SIG-M5 treated with dmso at 0.1 percent for 504 hours (cell line): ENCODE results near the gene ZBTB20.

ENCODE experiments used
- DNase-seq: peaks from one replicate; lab custom pipeline; 2025; ENCODE audit not compliant: unreplicated experiment; lab: John Stamatoyannopoulos, UW

The ZBTB20 gene

DNA sequence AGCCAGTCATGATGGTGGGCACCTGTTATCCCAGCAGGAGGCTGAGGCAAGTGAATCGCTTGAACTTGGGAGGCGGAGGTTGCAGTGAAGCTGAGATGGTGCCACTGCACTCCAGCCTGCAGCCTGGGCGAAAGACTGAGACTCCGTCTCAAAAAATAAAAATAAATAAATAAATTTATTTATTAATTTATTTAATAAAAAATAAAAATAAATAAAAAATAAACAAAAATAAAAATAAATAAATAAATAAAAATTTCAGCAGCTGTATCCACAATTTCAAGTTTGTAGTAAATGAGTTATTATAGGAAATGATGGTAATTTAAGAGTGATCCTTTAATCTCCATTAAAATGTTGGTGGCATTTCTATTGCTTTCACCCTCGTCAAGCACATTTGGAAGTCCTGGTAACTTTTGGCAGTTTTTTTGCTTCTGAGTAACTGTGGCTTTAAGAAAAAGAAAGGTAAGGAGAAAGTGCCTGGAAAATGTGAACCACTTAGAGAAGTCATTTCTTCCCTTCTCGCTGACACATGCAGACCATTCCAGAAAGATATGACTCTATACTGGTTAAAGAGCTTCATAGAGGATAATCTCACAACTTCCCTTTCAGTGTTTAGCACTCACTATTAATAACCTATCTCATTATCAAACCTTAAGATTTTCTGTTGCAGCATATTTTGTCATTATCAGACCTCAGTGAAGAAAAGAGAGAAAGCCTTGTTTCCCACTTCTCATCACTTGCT lies 556.6 kb downstream of the ZBTB20 start:
- no peak for DNase-seq

DNA sequence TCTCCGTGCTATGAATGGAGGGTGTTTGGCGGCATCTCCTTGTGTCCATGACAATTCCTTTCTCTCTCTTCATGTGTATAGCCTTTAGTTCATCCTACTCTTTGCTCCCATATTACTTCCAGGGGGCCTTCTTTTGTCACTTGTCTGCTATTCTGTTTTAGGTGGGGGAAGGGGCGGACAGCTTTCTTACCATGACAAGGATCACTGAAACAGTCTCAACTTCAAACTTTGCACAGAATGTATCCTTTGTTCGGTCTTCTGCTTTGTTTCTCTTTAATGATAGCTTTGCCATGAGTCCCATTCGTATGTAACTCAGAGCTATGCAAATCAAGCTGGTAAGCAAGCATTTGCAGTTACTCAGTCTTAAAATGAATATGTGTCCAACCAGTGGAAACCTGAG lies 559.1 kb downstream of the ZBTB20 start:
- no peak for DNase-seq

DNA sequence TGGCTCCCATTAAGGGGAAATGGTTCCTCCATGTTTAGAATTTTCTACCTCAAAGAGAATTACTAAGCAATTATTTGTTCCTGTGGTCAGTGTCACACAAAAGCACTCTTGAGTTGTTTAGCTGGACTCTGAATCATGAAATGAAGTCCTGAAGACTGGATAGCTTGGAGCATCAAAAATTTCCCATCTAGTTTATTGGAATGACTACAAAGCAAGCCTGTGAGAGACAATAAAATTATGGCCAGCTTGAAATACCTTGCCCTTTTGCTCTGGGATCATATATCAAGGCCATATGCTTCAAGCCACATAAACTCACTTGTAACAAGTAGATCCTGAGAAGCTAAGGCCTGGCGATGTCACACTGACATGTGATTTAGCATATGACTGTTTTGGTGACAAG lies 561.0 kb downstream of the ZBTB20 start:
- DNase-seq = no peak

DNA sequence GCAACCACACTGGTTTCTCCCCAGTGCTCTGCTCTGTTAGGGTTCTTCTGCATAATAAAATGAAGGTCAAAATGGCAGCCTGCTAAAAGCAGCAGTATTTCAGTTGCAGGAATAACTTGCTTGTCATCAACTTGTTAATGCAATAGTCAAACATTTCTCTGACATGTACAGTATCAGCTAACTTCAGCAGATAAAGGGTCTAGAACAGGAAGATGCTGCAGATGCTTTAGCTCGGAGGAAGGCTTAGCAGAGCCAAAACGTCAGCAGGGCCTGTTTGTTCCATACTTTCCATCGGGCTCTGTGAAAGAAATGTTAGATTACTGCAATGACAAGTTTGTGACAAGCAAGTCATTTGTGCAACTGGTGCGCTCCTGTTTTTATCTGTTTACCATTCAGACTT lies 561.4 kb downstream of the ZBTB20 start:
- DNase-seq = no peak

DNA sequence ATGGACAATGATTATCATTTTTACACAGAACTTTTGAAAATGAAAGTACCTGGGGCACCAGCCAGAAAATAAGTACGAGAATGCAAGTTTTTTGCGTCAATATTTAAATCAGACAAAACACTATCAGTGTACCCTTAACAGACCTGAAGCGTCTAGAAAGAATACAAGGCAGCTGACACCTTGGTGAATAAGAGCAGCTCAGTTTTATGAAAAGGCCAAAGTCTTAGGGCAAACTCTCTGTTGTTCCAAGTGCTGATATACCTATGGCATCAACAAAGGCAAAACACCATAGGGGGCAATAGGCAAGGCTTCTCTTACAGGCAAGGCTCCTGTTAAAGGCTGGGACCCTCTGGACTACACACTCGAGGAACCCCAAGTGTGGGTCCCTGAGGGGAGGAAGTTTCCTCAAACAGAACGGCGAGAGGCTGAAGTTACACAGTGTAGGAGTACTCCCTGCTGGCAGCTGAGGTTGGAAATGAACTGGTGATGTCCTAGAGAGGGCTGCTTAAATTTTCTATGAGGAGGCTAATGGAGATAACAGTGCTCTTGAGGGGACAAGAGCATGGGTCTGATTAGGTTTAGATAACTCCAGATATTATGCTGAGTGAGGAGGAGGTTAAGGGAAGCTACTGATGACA lies 562.2 kb downstream of the ZBTB20 start:
- no peak for DNase-seq

DNA sequence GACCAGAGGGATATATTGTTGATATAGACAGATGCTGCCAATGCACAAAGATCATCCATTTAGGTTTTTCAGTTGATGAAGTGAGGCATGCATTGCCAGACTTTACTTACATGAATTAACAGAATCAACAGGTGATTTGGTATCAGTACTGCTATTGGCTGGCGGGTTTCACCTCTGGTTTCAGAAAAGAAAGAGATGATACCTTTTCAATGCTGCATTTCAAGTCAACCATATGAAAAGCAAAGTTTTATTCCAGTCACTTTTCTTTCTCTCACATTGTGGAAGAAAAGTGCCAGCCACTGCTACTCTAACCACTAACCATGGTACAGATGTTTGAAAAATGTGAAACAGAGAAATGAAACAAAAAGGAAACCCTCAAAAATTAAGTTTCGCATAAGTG lies 564.2 kb downstream of the ZBTB20 start:
- no peak for DNase-seq

DNA sequence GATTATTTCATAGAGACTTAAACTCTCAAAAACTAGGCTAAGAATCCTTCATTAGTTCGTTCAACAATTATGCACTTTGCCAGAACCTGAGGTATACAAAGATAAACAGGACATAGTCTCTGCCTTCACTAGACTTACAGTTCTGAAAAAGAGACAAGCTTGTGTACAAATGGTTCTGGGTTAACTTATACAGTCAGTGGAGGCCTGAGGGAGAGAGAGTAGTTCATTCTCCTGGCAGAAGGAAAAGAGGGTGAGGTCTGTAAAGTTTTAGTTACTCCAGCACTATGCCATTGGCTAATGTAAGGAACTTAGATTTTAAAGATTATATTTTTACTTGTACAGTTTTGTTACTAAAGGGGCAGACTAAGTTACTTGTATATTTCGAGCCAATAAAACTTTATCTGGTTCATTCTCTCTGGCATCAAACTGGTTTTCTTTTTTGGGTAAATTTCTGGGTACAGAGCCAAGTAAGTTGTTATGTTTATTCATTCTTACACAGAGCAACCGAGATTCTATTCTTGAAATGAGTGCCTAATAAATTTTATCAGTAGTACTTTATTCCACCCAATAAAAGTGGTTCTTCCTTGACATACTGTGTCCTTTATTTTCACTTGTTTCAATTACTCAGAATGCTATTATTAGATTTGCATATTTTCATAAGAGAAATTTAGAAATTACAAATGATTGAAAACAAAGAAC lies 574.6 kb downstream of the ZBTB20 start:
- no peak for DNase-seq

DNA sequence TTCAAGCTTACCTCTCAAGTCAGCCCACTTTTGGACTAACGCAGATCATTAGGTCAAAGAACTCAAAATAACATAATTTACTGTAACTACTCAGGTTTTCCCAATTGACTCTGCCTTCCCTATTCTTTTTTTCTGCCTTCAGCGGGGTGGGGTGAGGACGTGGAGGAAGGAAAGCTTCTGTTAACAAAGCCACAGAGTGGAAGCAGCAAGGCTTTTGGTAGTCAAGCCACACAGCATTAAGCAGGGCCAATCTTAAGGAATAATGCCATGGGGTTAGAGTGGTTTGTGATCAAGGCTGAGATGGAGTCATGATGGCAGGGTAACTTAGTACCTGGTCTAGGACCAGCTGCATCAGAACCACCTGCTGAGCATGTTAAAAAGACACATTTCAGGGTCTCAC lies 575.7 kb downstream of the ZBTB20 start:
- no peak for DNase-seq

DNA sequence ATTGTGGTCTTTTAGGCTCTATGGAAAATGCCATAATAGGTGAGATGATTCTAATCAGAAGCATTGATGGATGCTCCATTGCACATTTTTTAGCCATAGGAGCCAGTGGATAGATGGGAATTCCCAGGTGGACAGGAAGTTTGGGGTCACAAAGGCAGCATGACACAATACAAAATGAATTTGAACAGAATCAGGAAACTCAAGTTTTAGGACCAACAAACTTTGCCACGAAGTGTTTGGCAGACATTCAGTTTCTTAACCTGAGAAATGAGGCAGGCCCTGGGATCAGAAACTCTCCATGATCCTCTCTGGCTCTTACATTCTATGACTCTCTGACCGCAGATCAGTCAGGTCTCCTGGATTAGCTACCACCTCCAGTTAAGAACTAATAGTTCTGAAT lies 577.9 kb downstream of the ZBTB20 start:
- DNase-seq = no peak

DNA sequence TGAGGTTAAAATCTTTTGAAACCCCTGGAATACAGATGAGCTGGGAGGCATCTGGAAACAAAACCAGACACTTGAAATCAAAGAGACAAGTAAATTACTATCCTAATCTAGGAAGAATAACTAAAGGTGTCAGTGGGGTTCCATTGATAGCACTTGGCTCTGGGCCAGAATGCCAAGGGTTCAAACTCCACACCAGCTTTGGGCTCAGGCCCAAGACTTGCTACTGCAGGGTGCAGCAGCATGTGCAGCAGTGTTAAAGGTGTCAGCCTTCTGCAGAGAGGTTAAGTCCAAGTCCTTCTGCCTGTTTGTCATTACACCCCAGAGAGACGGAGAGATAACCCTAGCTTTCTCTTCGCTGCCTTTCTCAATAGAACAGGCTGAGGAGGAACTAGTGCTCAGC lies 579.3 kb downstream of the ZBTB20 start:
- DNase-seq = no peak

DNA sequence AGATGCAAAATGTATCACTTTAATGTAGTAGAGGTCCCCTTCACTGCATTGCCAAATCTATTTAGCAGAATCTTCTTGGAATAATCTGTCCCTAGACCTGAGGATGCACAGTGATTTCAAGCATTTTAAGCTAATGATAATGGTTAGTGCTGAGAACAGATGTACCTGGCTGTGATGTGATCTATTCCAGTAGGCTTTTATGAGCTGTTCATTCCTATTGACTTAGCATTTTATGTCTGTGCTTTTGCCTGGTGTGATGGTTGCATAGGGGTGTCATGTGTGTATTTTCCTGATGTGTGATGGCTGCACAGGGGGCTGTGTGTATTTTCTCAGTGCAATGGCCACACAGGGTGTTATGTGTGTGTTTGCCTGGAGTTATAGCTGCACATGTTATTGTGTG lies 580.3 kb downstream of the ZBTB20 start:
- DNase-seq = no peak

DNA sequence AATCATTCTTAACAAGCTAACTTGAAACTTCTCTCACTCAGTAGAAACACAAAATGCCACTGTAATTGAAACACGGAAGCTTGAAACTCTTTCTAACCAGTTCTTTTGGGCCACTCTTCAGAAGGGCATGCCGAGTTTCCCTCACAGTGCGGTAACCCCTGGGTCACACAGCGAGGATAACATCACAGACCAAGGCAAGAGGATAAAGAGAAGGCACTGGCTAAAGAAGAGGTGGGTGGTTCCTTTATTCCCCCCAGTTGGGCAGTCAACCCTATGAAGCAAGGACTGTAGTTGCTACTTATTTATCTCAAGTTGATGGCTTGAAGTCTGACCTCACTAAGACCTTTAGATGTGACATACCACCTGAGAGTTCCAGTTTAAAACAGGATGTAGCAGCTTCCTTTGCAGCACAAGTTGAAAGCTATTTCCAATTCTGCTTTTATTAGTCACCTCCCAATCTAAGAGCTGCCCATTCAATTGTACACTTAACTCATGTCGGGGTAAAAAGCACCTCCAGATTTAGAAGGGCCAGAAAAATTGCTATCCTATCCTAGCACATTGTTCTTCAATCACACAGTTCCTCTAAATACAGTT lies 580.8 kb downstream of the ZBTB20 start:
- no peak for DNase-seq

DNA sequence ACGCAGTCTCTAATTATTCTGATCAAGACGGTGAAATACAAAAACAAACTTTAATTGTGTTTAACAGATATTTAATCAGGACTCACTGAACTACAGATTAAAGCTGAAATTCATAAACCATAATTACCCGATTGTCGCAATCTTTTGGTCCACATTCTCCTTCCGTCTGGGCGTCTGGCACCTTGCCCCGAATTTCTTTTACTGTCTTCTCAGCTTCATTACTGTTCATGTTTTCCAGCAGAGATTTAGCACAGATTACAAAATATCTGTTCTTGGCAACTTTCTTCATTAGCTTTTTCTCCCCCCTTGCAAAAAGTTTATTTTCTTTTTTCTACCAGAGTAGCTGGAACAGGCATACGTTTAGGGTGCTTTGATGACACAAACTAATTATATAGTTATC lies 581.9 kb downstream of the ZBTB20 start:
- no peak for DNase-seq

DNA sequence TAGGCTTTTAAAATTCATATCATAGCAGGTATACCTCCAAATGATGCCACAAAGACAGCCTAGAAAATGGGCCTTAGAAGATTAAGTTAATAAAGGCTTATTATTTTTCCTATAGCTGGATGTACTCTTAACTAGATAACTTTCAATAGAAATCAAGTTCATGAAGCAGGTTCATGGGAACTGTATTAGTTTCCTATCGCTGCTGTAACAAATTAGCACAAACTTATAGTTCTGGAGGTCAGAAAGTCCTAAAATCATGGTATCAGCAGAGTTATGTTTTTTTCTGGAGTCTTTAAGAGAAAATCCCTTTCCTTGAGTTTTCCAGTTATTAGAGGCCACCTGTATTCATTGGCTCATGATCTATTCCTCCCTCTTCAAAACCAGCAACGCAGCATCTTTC lies 583.4 kb downstream of the ZBTB20 start:
- no peak for DNase-seq

DNA sequence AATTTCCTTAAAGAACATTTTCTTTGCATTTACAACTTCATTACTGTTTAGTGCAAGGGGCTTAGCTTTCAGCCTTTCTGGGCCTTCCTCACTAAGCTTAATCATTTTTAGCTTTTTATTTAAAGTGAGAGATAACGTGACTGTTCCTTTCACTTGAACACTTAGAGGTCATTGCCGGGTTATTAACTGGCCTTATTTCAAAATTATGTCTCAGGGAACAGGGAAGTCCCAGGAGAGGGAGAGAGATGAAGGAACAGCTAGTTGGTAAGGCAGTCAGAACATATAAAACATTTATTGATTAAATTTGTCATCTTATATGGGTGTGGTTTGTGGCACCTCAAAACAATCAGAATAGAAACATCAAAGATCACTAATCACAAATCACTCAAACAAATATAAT lies 584.5 kb downstream of the ZBTB20 start:
- no peak for DNase-seq

DNA sequence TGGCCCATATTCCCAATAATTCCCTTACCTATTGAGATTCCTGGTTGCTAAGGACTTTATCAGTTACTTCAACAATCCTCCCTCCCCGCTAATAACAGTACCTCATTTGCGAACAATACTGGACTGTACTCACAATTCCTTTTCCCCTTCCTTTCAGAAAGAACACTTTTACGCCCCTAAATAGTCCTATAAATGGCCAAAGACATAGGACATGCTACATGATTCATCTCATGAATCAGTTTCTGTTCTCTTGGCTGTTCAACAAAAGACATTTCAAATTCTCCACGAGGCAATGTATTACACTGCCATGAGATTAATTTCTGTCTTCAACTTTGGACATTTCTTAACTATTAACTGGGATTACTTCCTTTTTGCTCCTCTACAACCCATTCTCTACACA lies 588.8 kb downstream of the ZBTB20 start:
- no peak for DNase-seq

DNA sequence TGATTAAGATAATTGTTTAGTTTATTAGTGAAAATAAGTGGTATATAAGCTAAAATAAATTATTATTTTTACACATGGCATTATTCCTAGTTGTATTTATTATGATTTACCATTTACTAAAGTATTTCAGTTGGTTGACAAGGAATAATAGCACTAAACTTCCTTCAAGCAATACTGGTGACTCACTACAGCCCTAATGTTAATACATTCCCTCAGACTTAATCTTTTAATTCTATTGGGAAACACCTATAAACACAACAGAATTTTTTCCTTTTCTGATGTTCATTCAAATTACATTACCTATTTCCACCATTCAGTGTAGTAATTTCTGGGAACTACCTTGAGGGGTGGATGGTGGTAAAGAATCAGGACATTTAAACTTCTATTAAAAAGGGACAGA lies 589.3 kb downstream of the ZBTB20 start:
- DNase-seq = no peak

DNA sequence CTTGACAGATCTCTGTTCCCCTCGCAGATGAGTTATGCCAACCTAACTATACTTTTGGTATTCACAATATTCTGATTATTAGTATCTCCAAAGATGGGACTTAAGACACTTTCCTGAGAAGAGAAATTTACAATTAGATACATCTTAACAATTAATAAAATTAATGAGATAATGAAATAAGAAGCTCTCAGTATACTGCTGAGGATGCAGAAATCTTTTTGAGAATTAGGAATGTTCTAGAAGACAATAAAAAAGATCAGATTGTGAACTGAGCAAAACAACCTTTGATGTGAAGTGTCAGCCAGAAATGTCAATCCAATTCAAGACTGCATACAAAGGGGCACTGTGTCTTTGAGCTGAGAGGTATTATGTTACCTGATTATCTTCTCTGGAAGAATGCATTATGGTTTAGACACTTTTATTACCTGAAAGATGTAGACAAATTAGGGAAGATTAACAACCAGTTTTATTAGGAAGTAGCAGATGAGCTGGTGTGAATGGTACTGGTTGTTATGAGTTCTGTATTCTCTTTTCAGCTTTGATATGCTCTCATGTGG lies 590.4 kb downstream of the ZBTB20 start:
- DNase-seq = no peak

DNA sequence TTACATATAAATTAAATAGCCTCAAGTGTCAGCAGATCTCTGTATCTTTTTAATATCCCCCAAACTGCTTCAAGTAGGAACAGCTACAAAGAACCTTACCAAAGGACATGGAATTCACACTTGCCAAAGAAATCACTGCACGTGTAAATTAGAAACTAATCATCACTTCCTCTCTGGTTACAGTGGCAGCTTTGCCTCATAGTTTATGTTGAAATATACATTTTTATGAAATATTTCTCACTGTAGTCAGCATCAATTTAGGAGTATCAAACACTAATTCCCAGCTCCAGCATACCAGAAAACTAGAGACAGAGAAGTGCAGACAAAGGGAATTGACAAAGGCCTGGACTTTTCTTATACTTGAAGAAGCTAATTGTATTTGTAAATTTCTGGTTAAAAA lies 592.4 kb downstream of the ZBTB20 start:
- no peak for DNase-seq

DNA sequence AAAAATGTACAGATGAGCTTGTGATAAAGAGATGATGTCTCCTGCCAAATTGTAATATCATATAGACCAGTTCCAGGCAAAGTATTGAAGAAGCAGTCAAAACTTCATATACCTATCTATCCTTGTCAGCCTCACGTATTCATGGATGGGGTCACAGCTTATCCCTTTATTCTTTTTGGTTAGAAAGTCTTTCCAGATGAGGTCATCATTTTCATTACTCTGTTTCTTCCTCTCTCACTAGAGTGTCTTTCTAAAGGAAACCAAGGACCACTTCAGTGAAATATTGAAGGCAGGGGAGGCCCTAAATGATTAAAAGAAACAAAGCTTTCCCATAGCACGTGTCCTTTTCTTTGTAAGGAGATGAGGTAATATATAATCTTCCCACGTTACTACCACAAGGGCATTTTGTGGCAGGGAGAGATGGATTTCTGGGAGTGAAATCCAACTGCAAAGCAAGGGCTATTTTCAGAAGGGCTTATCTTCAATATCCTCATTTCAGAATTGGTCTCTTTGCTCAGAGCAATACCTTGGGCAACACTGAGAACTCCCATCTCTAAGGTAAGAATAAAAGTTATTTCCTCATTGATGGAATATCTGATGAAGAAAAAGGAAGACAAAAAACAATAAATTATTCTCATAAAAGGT lies 593.0 kb downstream of the ZBTB20 start:
- DNase-seq = no peak

DNA sequence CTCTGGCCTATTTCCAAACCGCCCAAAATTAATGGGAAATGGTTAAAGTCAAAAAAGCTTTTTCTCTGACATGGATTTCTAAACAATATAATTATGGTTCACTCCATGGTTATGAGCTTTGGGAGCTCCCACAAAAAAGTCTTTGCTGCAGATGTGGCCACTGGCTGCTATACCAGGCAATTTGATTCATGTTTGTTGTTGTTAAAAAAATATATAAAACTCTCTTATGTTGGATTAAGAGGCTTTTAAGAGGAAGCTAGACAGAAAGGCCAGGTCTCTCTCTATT lies 594.6 kb downstream of the ZBTB20 start:
- no peak for DNase-seq
